BJ (cell line): ENCODE measurements around the gene MANBA. TPM values are rescaled to one million over a fixed set of nuclear protein-coding genes. Genes with fewer than 3 reads are reported as not detected.

Source experiments
- CTCF ChIA-PET: fragments of 350-600 bp; formaldehyde crosslinking; extraction: SDS; loops from one replicate; lab custom pipeline; 2021; ENCODE audit warnings: antibody characterized with exemption, inconsistent platforms; lab: Yijun Ruan, JAX
- POLR2A ChIA-PET: fragments of 300-600 bp; sonication (Branson Sonifier 250); formaldehyde crosslinking; extraction: SDS; loops from one replicate; lab custom pipeline; 2021; ENCODE audit warnings: antibody characterized with exemption; lab: Charles Lee
- DNase-seq: peaks from one replicate; pipeline ENCODE4 v3.0.0-alpha.2; 2011; ENCODE audit warnings: low read depth
- H3K27me3 ChIP-seq: 2 replicates; pipeline ENCODE4 v1.6.0; 2011; ENCODE audit warnings: low read length; ENCODE audit not compliant: control insufficient read depth, insufficient read depth
- H3K36me3 ChIP-seq: 2 replicates; pipeline ENCODE4 v1.5.1; 2011; ENCODE audit warnings: low read length; ENCODE audit not compliant: control insufficient read depth, insufficient read depth
- H3K4me3 ChIP-seq: 2 replicates; pipeline ENCODE4 v1.5.1; 2011; ENCODE audit warnings: low read depth, mild to moderate bottlenecking, control low read depth, low read length
- polyA minus RNA-seq: library from RNA; depleted of rRNA, polyadenylated mRNA; stranded (reverse); fragments of >200 nt; gene quantifications from 2 replicates; pipeline ENCODE4 v1.2.3, GENCODE V29; 2011; rRNA and poly(A)+ RNA removed
- polyA plus RNA-seq: library from polyadenylated mRNA; depleted of rRNA; stranded (reverse); fragments of >200 nt; gene quantifications from 2 replicates; pipeline ENCODE4 v1.2.3, GENCODE V29; 2011; rRNA removed
- TF ChIP-seq, protein P1 (sequence below): IDR thresholded peaks from 2 replicates; pipeline ENCODE4 v1.5.1; 2011; ENCODE audit warnings: low read depth, mild to moderate bottlenecking, control low read depth, inconsistent platforms, low read length, moderate library complexity; ENCODE audit not compliant: insufficient read depth

Gene MANBA
- polyA plus RNA-seq = 6.3 and 8.6 TPM in 2 replicates
- 5.7 and 6.9 TPM in 2 replicates for polyA minus RNA-seq

DNA sequence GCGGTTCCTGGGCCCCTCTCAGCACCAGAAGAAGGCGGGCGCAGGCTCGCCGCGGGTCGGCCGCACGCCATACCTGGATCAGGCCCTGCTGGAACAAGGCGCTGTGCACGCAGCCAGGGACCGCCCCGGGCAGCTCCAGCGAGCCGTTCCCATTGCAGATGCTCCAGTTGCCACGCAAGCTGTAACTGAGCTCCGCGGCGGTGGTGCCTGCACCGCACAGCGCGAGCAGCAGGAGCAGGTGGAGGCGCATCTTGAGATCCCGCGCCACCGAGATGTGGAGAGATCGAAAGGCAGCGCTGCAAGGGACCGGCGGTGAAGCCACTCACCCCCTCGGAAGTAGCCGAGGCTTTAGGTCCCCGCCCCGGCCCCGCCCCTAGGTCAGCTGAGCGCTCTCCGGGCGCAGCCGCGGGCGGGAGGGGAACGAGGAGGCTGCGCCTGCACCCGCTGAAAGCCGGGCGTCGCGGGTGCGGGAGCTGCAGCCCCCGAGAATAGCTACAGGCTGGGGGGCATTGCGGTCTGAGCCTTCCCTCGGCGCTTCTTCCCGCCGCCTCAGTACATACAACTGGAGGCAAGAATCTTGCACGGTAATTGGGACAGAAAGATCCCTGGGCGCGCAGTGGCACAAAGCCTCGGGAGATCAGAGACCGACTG is at the start of gene MANBA:
Gene MANBA (minus strand): TSS at position 324 of the 651 bp plus-strand sequence. CDS start 74 bp downstream, at position 250.
- no peak for DNase-seq
- POLR2A ChIA-PET = no interaction called here
- TF ChIP-seq, protein P1, sequence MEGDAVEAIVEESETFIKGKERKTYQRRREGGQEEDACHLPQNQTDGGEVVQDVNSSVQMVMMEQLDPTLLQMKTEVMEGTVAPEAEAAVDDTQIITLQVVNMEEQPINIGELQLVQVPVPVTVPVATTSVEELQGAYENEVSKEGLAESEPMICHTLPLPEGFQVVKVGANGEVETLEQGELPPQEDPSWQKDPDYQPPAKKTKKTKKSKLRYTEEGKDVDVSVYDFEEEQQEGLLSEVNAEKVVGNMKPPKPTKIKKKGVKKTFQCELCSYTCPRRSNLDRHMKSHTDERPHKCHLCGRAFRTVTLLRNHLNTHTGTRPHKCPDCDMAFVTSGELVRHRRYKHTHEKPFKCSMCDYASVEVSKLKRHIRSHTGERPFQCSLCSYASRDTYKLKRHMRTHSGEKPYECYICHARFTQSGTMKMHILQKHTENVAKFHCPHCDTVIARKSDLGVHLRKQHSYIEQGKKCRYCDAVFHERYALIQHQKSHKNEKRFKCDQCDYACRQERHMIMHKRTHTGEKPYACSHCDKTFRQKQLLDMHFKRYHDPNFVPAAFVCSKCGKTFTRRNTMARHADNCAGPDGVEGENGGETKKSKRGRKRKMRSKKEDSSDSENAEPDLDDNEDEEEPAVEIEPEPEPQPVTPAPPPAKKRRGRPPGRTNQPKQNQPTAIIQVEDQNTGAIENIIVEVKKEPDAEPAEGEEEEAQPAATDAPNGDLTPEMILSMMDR = no peak
- Histone ChIP-seq H3K27me3 (no peaks in the 10 kb centered on the region), H3K36me3 (no peaks in the 10 kb centered on the region), H3K4me3 (peak within 1 kb of the TSS; percentile 78)
- CTCF ChIA-PET = interaction anchor here (0.8 to 0.9 kb wide), 2 partner anchors 52 to 67 kb away, joined by 3 read pairs; no protein-coding TSS in a partner anchor

DNA sequence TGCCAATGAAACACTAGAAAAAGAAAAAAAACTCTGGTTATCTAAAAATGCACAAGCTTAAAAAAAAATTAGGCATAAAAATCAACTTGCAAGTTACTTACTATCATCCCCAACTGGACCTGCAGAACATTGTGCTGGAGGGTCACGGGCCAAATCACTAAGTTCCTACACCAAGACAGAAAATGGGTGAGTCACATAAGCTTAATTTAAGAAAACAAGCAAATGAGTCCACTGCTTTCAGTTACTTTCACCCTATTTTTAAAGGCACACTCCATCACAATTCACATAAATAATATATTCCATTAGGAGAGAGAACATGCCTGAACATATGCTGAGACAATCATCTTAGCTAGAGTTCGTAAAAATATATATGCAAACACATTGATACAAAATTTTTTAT is 48.9 kb upstream of the MANBA start:
- Histone ChIP-seq H3K4me3 (no peak overlapping the region), H3K27me3 (no peaks in the 10 kb centered on the region), H3K36me3 (peaks cover 3% of the 10 kb centered on the region)
- no peak for DNase-seq
- CTCF ChIA-PET = interaction anchor here (0.7 to 0.9 kb wide), 3 partner anchors 9 to 190 kb away, joined by 3 to 5 read pairs (median 4); no protein-coding TSS in a partner anchor
- TF ChIP-seq, protein P1 = no peak
- POLR2A ChIA-PET = no interaction called here

DNA sequence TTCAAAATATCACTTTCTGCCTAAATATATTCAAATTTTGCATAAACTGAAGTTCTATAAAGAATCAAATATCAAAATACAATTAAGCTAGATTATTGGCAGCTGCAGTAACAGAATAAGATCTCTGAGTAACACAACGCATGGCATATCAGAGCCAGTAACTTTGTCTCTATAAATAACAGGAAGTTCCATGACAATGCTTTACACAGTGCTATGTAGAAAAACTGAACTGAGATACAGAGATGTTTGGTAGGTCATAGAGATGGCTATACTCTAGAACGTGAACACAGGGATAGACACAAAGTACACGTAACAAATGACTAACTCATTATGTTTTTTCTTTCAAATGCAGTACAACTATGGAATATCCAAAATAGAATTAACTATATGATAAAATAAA is 48.4 kb upstream of the MANBA start:
- POLR2A ChIA-PET = no interaction called here

DNA sequence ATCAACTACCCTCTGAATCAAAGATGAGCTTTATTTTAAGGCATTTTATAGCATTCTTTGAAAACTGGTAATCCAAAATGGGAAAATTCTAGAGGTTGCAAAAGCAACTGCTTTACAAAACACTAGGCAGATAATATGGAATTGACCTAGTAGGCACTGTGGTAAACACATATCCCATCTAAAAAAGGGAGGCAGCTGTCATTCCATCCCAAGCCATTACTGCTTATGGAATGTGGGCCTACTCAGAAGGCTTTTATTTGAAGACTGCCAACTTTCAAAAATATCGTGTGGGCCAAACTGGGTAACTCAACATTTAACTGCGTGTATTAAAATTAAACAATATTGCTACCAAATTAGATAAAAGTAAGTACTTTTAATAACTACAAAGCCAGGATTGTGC is 47.2 kb upstream of the MANBA start:
- Histone ChIP-seq H3K27me3 (no peaks in the 10 kb centered on the region), H3K36me3 (peaks cover 6% of the 10 kb centered on the region), H3K4me3 (no peak overlapping the region)
- ChIA-PET CTCF (no interaction called here), POLR2A (no interaction called here)
- TF ChIP-seq, protein P1 = no peak
- no peak for DNase-seq

More for the DNA sequence above, 48.4 kb upstream of the MANBA start:
- Histone ChIP-seq H3K4me3 (no peak overlapping the region), H3K27me3 (no peaks in the 10 kb centered on the region), H3K36me3 (peaks cover 5% of the 10 kb centered on the region)
- DNase-seq = no peak
- TF ChIP-seq, protein P1 = no peak
- CTCF ChIA-PET = interaction anchor here (0.7 kb wide), 1 partner anchor 9 kb away, joined by 4 read pairs; no protein-coding TSS in a partner anchor

DNA sequence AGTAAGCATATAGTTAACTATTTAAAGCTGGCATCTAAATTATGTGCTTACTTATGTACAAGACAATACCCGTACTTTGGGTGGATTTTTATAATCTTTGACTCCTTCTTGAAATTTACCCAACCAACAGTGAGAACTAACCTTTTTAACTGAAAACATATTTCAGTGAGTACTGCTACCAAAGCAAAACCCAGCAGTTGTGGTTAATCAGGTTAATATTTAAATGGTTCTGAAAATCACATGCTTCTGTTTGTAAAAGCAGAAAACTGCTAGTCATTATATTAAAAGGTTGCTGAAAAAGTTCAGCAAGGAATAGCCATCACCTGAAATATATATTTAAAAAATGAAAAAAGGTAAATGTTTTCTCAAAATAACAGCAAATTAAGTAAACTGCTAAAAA is 46.6 kb upstream of the MANBA start:
- TF ChIP-seq, protein P1 = no peak
- CTCF ChIA-PET = no interaction called here
- no peak for DNase-seq

More for the DNA sequence above, 46.6 kb upstream of the MANBA start:
- Histone ChIP-seq H3K4me3 (no peak overlapping the region), H3K36me3 (peaks cover 8% of the 10 kb centered on the region), H3K27me3 (no peaks in the 10 kb centered on the region)
- POLR2A ChIA-PET = no interaction called here
